Measurements from ENCODE around the gene GPI.
A peak's percentile ranks its signal among the peaks of the same experiment; 100 is the strongest.
"Not testable (repeated sequence)": the region's sequence is repeated elsewhere in the genome, so short reads cannot be mapped to it uniquely, and the experiment has no call there.

Gene GPI

GRCh38 chr19:34364830-34365462 lies at the start of gene GPI:
GPI (plus strand) TSS chr19:34365196; CDS start chr19:34365267, 71 bp downstream.
- peak; percentile 70 for DNase-seq (ENCODE audit: low spot score)

GRCh38 chr19:34316247-34316646 lies 48.7 kb upstream of the GPI start:
- no peak for DNase-seq (ENCODE audit: low spot score)

- DNase-seq (ENCODE audit: low spot score): no peak
Observed at GRCh38 chr19:34316741-34317301, 48.2 kb upstream of the GPI start.

- DNase-seq (ENCODE audit: low spot score): no peak
Observed at GRCh38 chr19:34317311-34317927, 47.6 kb upstream of the GPI start.

GRCh38 chr19:34319230-34319585 lies 45.8 kb upstream of the GPI start:
- no peak for DNase-seq (ENCODE audit: low spot score)

GRCh38 chr19:34319785-34320184 lies 45.2 kb upstream of the GPI start:
- no peak for DNase-seq (ENCODE audit: low spot score)

- no peak for DNase-seq (ENCODE audit: low spot score)
Observed at GRCh38 chr19:34320277-34320676, 44.7 kb upstream of the GPI start.

GRCh38 chr19:34321735-34322134 lies 43.3 kb upstream of the GPI start:
- no peak for DNase-seq (ENCODE audit: low spot score)

GRCh38 chr19:34323433-34324204 lies 41.4 kb upstream of the GPI start:
- no peak for DNase-seq (ENCODE audit: low spot score)

GRCh38 chr19:34324320-34324719 lies 40.7 kb upstream of the GPI start:
- no peak for DNase-seq (ENCODE audit: low spot score)

- no peak for DNase-seq (ENCODE audit: low spot score)
Observed at GRCh38 chr19:34325181-34325580, 39.8 kb upstream of the GPI start.

GRCh38 chr19:34325981-34326787 lies 38.8 kb upstream of the GPI start:
- no peak for DNase-seq (ENCODE audit: low spot score)

- no peak for DNase-seq (ENCODE audit: low spot score)
Observed at GRCh38 chr19:34327851-34328250, 37.1 kb upstream of the GPI start.

GRCh38 chr19:34328982-34329381 lies 36.0 kb upstream of the GPI start:
- no peak for DNase-seq (ENCODE audit: low spot score)

GRCh38 chr19:34330116-34330515 lies 34.9 kb upstream of the GPI start:
- no peak for DNase-seq (ENCODE audit: low spot score)

- DNase-seq (ENCODE audit: low spot score): not testable (repeated sequence)
Observed at GRCh38 chr19:34330596-34330995, 34.4 kb upstream of the GPI start.

GRCh38 chr19:34331596-34331995 lies 33.4 kb upstream of the GPI start:
- DNase-seq (ENCODE audit: low spot score): not testable (repeated sequence)

GRCh38 chr19:34332027-34332760 lies 32.8 kb upstream of the GPI start:
- DNase-seq (ENCODE audit: low spot score): no peak

GRCh38 chr19:34335914-34336313 lies 29.1 kb upstream of the GPI start:
- DNase-seq (ENCODE audit: low spot score): no peak

GRCh38 chr19:34336781-34337271 lies 28.2 kb upstream of the GPI start:
- peak; percentile 47 for DNase-seq (ENCODE audit: low spot score)

- DNase-seq (ENCODE audit: low spot score): no peak
Observed at GRCh38 chr19:34337739-34338138, 27.3 kb upstream of the GPI start.

All from RKO (cell line).